Epithelial cell of umbilical artery (primary cell): ENCODE measurements around the gene PCDH20. TPM values are rescaled to one million over a fixed set of nuclear protein-coding genes. Genes with fewer than 3 reads are reported as not detected.

ENCODE experiments used
- total RNA-seq: library from RNA; depleted of rRNA; stranded (reverse); fragments of >200 nt; gene quantifications from 2 replicates; pipeline ENCODE4 v1.2.3, GENCODE V29; 2014

PCDH20 gene, protein sequence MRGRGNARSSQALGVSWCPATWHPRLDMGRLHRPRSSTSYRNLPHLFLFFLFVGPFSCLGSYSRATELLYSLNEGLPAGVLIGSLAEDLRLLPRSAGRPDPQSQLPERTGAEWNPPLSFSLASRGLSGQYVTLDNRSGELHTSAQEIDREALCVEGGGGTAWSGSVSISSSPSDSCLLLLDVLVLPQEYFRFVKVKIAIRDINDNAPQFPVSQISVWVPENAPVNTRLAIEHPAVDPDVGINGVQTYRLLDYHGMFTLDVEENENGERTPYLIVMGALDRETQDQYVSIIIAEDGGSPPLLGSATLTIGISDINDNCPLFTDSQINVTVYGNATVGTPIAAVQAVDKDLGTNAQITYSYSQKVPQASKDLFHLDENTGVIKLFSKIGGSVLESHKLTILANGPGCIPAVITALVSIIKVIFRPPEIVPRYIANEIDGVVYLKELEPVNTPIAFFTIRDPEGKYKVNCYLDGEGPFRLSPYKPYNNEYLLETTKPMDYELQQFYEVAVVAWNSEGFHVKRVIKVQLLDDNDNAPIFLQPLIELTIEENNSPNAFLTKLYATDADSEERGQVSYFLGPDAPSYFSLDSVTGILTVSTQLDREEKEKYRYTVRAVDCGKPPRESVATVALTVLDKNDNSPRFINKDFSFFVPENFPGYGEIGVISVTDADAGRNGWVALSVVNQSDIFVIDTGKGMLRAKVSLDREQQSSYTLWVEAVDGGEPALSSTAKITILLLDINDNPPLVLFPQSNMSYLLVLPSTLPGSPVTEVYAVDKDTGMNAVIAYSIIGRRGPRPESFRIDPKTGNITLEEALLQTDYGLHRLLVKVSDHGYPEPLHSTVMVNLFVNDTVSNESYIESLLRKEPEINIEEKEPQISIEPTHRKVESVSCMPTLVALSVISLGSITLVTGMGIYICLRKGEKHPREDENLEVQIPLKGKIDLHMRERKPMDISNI
- not detected in 2 replicates for total RNA-seq

DNA sequence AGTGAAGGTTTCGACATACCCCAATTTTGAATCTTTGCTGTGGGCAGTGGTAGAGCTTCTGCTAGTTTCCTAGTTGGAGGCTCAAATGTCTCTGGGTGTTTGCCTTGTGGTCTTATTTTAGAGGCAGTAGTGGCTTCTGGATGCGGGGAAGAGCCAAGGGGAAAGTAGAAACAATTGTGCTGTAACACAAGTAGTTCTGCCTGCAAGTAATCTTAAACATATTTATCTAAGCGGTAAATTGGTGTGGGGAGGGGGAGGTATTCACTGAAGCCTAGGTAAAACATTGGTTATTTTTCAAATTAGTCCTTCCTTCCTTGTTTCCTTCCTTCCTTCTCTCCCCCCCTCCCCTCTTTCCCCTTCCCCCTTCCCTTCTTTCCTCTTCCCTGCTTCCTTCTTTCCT lies at the start of gene PCDH20:
TSS of gene PCDH20 (minus strand) at position 101 of the 400 bp plus-strand sequence. CDS start 691 bp downstream, outside the sequence.

